ENCODE results near the gene IRAK2. TPM values are rescaled to one million over a fixed set of nuclear protein-coding genes. Genes with fewer than 3 reads are reported as not detected.

The IRAK2 gene
- polyA plus RNA-seq, 2 of the 4 experiments (the other 2 are of a cell fraction), result 7.9 to 12.5 TPM

GRCh38 chr3:10145685-10146084 is 19.0 kb upstream of the IRAK2 start:
- ChIA-PET POLR2A (no interaction called here), CTCF (interaction anchor here (1.0 to 1.3 kb wide), 2 partner anchors 10 to 69 kb away, joined by 3 read pairs; no protein-coding TSS in a partner anchor)
- H3K4me3 ChIP-seq, result no peak overlapping the region
- no peak overlapping the region for H3K4me2 ChIP-seq
- H3K9me3 ChIP-seq, result no peaks in the 10 kb centered on the region
- peaks cover 15% of the 10 kb centered on the region for H3K4me1 ChIP-seq
- DNase-seq (ENCODE audit: low read depth in 1 of 2, low spot score in 1 of 2) (no peak), ATAC-seq (no peak), FAIRE-seq (no peak)
- no peak for TF ChIP-seq ZSCAN20 (CRISPR knock-in tag; IDR thresholded peaks at IDR 0.05)
- TF ChIP-seq CHD4 (IDR thresholded peaks at IDR 0.05; ENCODE audit: borderline replicate concordance), result no peak
- no peak for TF ChIP-seq PHF8 (IDR thresholded peaks at IDR 0.05; ENCODE audit: borderline replicate concordance, low read depth)
- no peak for TF ChIP-seq ESRRA (IDR thresholded peaks at IDR 0.05; ENCODE audit: borderline replicate concordance, low read length)
- no peak for TF ChIP-seq MYC (IDR thresholded peaks at IDR 0.05; ENCODE audit: borderline replicate concordance, low read length)
- no peak for TF ChIP-seq KDM1A (IDR thresholded peaks at IDR 0.05; ENCODE audit: low read depth)
- TF ChIP-seq HEYL (CRISPR knock-in tag; IDR thresholded peaks at IDR 0.05), result no peak
- no peak for TF ChIP-seq ZFP36 (IDR thresholded peaks at IDR 0.05; ENCODE audit: borderline replicate concordance, partially characterized antibody)
- TF ChIP-seq HOXA7 (CRISPR knock-in tag; IDR thresholded peaks at IDR 0.05), result no peak
- no peak for TF ChIP-seq CEBPB (IDR thresholded peaks at IDR 0.05)
- no peak for TF ChIP-seq CTCF (IDR thresholded peaks at IDR 0.05)
- no peak for TF ChIP-seq GATA3 (IDR thresholded peaks at IDR 0.05; ENCODE audit: borderline replicate concordance)
- no peak for TF ChIP-seq SMC3 (IDR thresholded peaks at IDR 0.05)
- TF ChIP-seq BCL3 (IDR thresholded peaks at IDR 0.05), result no peak
- no peak for TF ChIP-seq ELK1 (IDR thresholded peaks at IDR 0.05; ENCODE audit: low read depth, low read length)
- no peak for TF ChIP-seq EHF (CRISPR knock-in tag; IDR thresholded peaks at IDR 0.05)
- no peak for TF ChIP-seq CBX8 (IDR thresholded peaks at IDR 0.05)
- no peak for TF ChIP-seq TP53 (CRISPR knock-in tag; IDR thresholded peaks at IDR 0.05)
- H3K27ac ChIP-seq, result no peak overlapping the region
- 94% methylated on average over 4 of the region's 4 CpGs for WGBS (ENCODE audit: missing lambda C conversion rate)

- FAIRE-seq, result no peak
- no peak overlapping the region for H3K27ac ChIP-seq
- POLR2A ChIA-PET, result interaction anchor here (0.6 kb wide), 1 partner anchor 16 kb away, joined by 3 read pairs; no protein-coding TSS in a partner anchor
These were observed 15.5 kb upstream of the IRAK2 start for GRCh38 chr3:10149226-10149625.

More at GRCh38 chr3:10149226-10149625, 15.5 kb upstream of the IRAK2 start:
- ATAC-seq, result no peak
- no peak overlapping the region for H3K4me3 ChIP-seq
- no peaks in the 10 kb centered on the region for H3K9me3 ChIP-seq
- WGBS (ENCODE audit: missing lambda C conversion rate), result 94% methylated on average over 8 of the region's 8 CpGs
- DNase-seq (ENCODE audit: low read depth in 1 of 2, low spot score in 1 of 2), result no peak
- TF ChIP-seq PBX3 (IDR thresholded peaks at IDR 0.05) (no peak), HDAC2 (IDR thresholded peaks at IDR 0.05) (no peak), ZFP36 (IDR thresholded peaks at IDR 0.05; ENCODE audit: borderline replicate concordance, partially characterized antibody) (no peak), POLR2AphosphoS2 (conservative IDR thresholded peaks at IDR 0.05; ENCODE audit: low read length) (no peak), CEBPB (IDR thresholded peaks at IDR 0.05) (no peak), ZSCAN20 (CRISPR knock-in tag; IDR thresholded peaks at IDR 0.05) (no peak), EP300 (IDR thresholded peaks at IDR 0.05) (no peak), KDM5A (IDR thresholded peaks at IDR 0.05) (no peak), EHMT2 (IDR thresholded peaks at IDR 0.05; ENCODE audit: low read depth) (no peak), PHF8 (IDR thresholded peaks at IDR 0.05; ENCODE audit: borderline replicate concordance, low read depth) (no peak), HOXA7 (CRISPR knock-in tag; IDR thresholded peaks at IDR 0.05) (no peak), MYC (IDR thresholded peaks at IDR 0.05; ENCODE audit: borderline replicate concordance, low read length) (no peak), RCOR1 (IDR thresholded peaks at IDR 0.05; ENCODE audit: low read depth, low read length) (no peak), SMC3 (IDR thresholded peaks at IDR 0.05) (no peak), REST (IDR thresholded peaks at IDR 0.05) (no peak), NFE2L2 (conservative IDR thresholded peaks at IDR 0.05; ENCODE audit: low read length) (no peak), KDM1A (IDR thresholded peaks at IDR 0.05; ENCODE audit: low read depth) (no peak), RFX5 (IDR thresholded peaks at IDR 0.05) (no peak), NPAS2 (CRISPR knock-in tag; IDR thresholded peaks at IDR 0.05; ENCODE audit: borderline replicate concordance) (no peak)
- 0 out of 3 replicates have a peak, but pooled peaks cover under 1% of the 10 kb centered on the region for H3K4me1 ChIP-seq
- H3K4me2 ChIP-seq, result no peak overlapping the region
- CTCF ChIA-PET, result interaction anchor here (0.7 to 1.2 kb wide), 4 partner anchors 11 to 74 kb away, joined by 3 read pairs; partner anchors contain the start of gene IRAK2

All from A549 (cell line).